Smooth muscle cell (in vitro differentiated cells): ENCODE data around the gene BPTF. TPM values are rescaled to one million over a fixed set of nuclear protein-coding genes. Genes with fewer than 3 reads are reported as not detected.
"Not testable (repeated sequence)": the region's sequence is repeated elsewhere in the genome, so short reads cannot be mapped to it uniquely, and the experiment has no call there.

ENCODE experiments used
- DNase-seq: peaks from one replicate; lab custom pipeline; 2025; ENCODE audit not compliant: unreplicated experiment; lab: John Stamatoyannopoulos, UW
- H2AFZ ChIP-seq: fragments of 200-600 bp; sonication (generic); 2 replicates; pipeline ENCODE4 v1.6.0; 2016; ENCODE audit warnings: antibody characterized with exemption, low read depth, mild to moderate bottlenecking
- H3F3A ChIP-seq: fragments of 200-600 bp; sonication (generic); 2 replicates; pipeline ENCODE4 v1.6.0; 2017; ENCODE audit warnings: antibody characterized with exemption, low read depth
- H3K27ac ChIP-seq: fragments of 200-600 bp; sonication (generic); 2 replicates; pipeline ENCODE4 v1.5.1; 2016; ENCODE audit warnings: low read depth, mild to moderate bottlenecking
- H3K27me3 ChIP-seq: fragments of 200-600 bp; sonication (generic); 2 replicates; pipeline ENCODE4 v1.6.1; 2016; ENCODE audit warnings: low read depth, mild to moderate bottlenecking
- H3K36me3 ChIP-seq: fragments of 200-600 bp; sonication (generic); 2 replicates; pipeline ENCODE4 v1.5.1; 2016; ENCODE audit warnings: low read depth
- H3K4me1 ChIP-seq: fragments of 200-600 bp; sonication (generic); 2 replicates; pipeline ENCODE4 v1.5.1; 2016; ENCODE audit warnings: low read depth
- H3K4me2 ChIP-seq: fragments of 200-600 bp; sonication (generic); 2 replicates; pipeline ENCODE4 v1.6.0; 2016; ENCODE audit warnings: mild to moderate bottlenecking
- H3K4me3 ChIP-seq: fragments of 200-600 bp; sonication (generic); 2 replicates; pipeline ENCODE4 v1.5.1; 2016; ENCODE audit warnings: mild to moderate bottlenecking
- H3K79me2 ChIP-seq: fragments of 200-600 bp; sonication (generic); 2 replicates; pipeline ENCODE4 v1.6.0; 2016; ENCODE audit warnings: low read depth, mild to moderate bottlenecking
- H3K9ac ChIP-seq: fragments of 200-600 bp; sonication (generic); 2 replicates; pipeline ENCODE4 v1.6.0; 2016; ENCODE audit warnings: low read depth
- H3K9me3 ChIP-seq: fragments of 200-600 bp; sonication (generic); replicated peaks from 2 replicates; pipeline ENCODE4 v1.5.1; 2016; ENCODE audit warnings: low read depth
- H4K20me1 ChIP-seq: fragments of 200-600 bp; sonication (generic); 2 replicates; pipeline ENCODE4 v1.6.0; 2016; ENCODE audit warnings: low read depth
- CTCF ChIP-seq: fragments of 200-600 bp; sonication (generic); IDR thresholded peaks from 2 replicates; pipeline ENCODE4 v1.5.1; 2017; ENCODE audit warnings: borderline replicate concordance, mild to moderate bottlenecking, antibody characterized with exemption; ENCODE audit not compliant: insufficient read depth, poor library complexity, severe bottlenecking
- WGBS: methylation state at CpG from one replicate; pipeline ENCODE4 v1.1.7; 2016; ENCODE audit warnings: low lambda C conversion rate; 5-methylcytosine and 5-hydroxymethylcytosine counted together
- polyA plus RNA-seq: library from polyadenylated mRNA; unstranded; fragments of >200 nt; fragmentation: Nextera tagmentation; extraction: Ambion mirVana; gene quantifications from 2 replicates; pipeline ENCODE4 v1.2.1, GENCODE V29; 2016
- total RNA-seq: library from RNA; depleted of rRNA; stranded (reverse); fragments of >200 nt; gene quantifications from 2 replicates; pipeline ENCODE4 v1.2.3, GENCODE V29; 2014

Gene BPTF
- total and polyA plus RNA-seq, 2 experiments from 2014 or later: 26.8 to 51.2 TPM

- no peak overlapping the region for H3K27ac ChIP-seq
- H3K4me2 ChIP-seq: no peak overlapping the region
- H3K9me3 ChIP-seq: no peaks in the 10 kb centered on the region
- no peaks in the 10 kb centered on the region for H3K79me2 ChIP-seq
- H3K36me3 ChIP-seq: no peaks in the 10 kb centered on the region
- no peaks in the 10 kb centered on the region for H3K27me3 ChIP-seq
- no peak overlapping the region for H3K9ac ChIP-seq
- H3K4me1 ChIP-seq: no peaks in the 10 kb centered on the region
- WGBS: 81% methylated on average over 1 of the region's 1 CpG
- no peak for DNase-seq
- H2AFZ ChIP-seq: no peak overlapping the region
- no peaks in the 10 kb centered on the region for H4K20me1 ChIP-seq
- H3F3A ChIP-seq: no peaks in the 10 kb centered on the region
- no peak for TF ChIP-seq CTCF
- no peak overlapping the region for H3K4me3 ChIP-seq
These were observed 14.8 kb upstream of the BPTF start for GRCh38 chr17:67810464-67810863.

- not testable (repeated sequence) for H3K4me3 ChIP-seq, H3F3A ChIP-seq, H3K27ac ChIP-seq, H3K79me2 ChIP-seq, H3K36me3 ChIP-seq, H3K4me2 ChIP-seq, H3K27me3 ChIP-seq, H3K9me3 ChIP-seq, H3K9ac ChIP-seq, H4K20me1 ChIP-seq, DNase-seq, H2AFZ ChIP-seq, H3K4me1 ChIP-seq
- 97% methylated on average over 6 of the region's 6 CpGs for WGBS
These were observed 12.9 kb upstream of the BPTF start for GRCh38 chr17:67812380-67812779.

DNA sequence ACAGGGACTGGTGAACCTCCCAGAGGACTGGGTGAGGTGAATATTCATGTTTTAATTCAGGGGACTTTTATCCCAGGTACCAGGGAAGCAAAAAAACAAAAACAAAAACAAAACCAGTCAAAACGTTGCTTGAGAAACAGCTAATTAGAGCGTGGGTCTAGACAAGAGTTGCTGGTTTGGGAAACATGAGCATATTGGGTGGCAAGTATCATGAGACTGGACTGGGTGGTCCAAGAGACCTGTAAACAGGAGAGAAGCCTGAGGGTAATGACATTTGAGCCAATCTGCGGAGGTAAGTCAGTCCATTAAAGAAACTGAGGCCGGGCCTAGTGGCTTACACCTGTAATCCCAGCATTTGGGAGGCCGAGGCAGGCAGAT is 11.5 kb upstream of the BPTF start:
- WGBS: 74% methylated on average over 5 of the region's 5 CpGs
- Histone ChIP-seq H3K27me3 (no peaks in the 10 kb centered on the region), H3K4me3 (no peak overlapping the region), H4K20me1 (no peaks in the 10 kb centered on the region), H3K4me1 (no peaks in the 10 kb centered on the region), H3F3A (no peaks in the 10 kb centered on the region), H3K9me3 (no peaks in the 10 kb centered on the region), H3K4me2 (no peak overlapping the region), H3K27ac (no peak overlapping the region), H3K36me3 (no peaks in the 10 kb centered on the region), H3K9ac (no peak overlapping the region), H2AFZ (no peak overlapping the region), H3K79me2 (no peaks in the 10 kb centered on the region)
- TF ChIP-seq CTCF: no peak
- no peak for DNase-seq

DNA sequence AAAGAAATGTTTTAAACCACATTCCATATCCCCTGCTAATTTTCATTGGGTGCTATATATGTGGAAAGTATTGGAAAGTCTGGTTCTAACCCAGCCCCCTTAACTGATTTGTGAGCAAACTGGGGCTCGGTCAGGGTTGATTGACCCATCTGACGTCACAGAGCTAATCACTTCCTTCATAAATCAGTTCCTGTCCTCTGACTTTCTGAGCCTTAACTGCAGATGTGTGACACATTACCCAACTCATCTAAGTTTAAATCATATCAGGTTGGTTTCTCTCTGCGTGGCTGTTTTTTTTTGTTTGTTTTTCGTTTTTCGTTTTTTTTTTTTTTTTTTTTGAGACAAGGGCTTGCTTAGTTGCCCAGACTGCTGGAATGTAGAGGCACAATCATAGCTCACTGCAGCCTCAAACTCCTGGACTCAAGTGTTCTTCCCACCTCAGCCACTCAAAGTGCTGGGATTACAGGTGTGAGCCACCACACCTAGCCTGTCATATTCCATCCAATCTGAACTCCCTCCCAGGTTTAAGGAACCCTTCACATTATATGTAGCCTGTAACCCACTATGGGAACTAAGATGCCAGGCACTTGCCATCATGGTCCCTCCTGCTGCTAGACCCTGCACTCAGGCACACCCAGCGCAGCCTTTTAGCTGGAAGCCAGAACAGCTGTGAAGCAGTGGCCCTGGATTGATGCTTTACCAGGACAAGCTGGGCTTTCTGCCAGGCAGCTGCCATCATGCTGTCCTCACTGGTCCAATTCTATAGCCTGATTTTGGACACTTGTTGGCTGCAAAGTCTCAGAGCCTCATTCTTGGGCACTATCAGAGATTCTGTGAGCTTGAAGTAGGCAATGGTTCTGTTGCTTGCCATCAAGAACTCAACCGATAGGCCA is 6.9 kb upstream of the BPTF start:
- Histone ChIP-seq H3K79me2 (no peaks in the 10 kb centered on the region), H3K9me3 (no peaks in the 10 kb centered on the region), H3K9ac (no peak overlapping the region), H3K4me2 (no peak overlapping the region), H3K27ac (no peak overlapping the region), H2AFZ (no peak overlapping the region), H3K4me3 (no peak overlapping the region), H4K20me1 (no peaks in the 10 kb centered on the region), H3K36me3 (no peaks in the 10 kb centered on the region), H3K4me1 (no peaks in the 10 kb centered on the region), H3K27me3 (no peaks in the 10 kb centered on the region), H3F3A (no peaks in the 10 kb centered on the region)
- no peak for TF ChIP-seq CTCF
- WGBS: 75% methylated on average over 7 of the region's 7 CpGs
- DNase-seq: no peak
